Stimulated activated CD4-positive, alpha-beta T cell treated with anti-CD3 and anti-CD28 coated beads, Interleukin-2, amount 100 ng/mL, for 48 hours (primary cell): Measurements from ENCODE around the gene PLXNA4.

ENCODE experiments used
- DNase-seq, 2 donors: peaks; one replicate each; pipeline ENCODE4 v3.0.0-alpha.2; 2020

PLXNA4 gene

GRCh38 chr7:132221356-132221755 is 354.9 kb downstream of the PLXNA4 start:
- no peak for DNase-seq

GRCh38 chr7:132220060-132220459 is 356.2 kb downstream of the PLXNA4 start:
- DNase-seq, result no peak

- no peak for DNase-seq
Observed at GRCh38 chr7:132218876-132219275, 357.4 kb downstream of the PLXNA4 start.

GRCh38 chr7:132216847-132217525 is 359.3 kb downstream of the PLXNA4 start:
- DNase-seq, result no peak

- DNase-seq, result no peak
Observed at GRCh38 chr7:132214452-132214851, 361.8 kb downstream of the PLXNA4 start.

GRCh38 chr7:132213583-132213982 is 362.7 kb downstream of the PLXNA4 start:
- DNase-seq, result no peak

GRCh38 chr7:132211971-132212370 is 364.3 kb downstream of the PLXNA4 start:
- DNase-seq, result no peak

- DNase-seq, result no peak
Observed at GRCh38 chr7:132210821-132211220, 365.4 kb downstream of the PLXNA4 start.

GRCh38 chr7:132207782-132208181 is 368.5 kb downstream of the PLXNA4 start:
- DNase-seq, result no peak

GRCh38 chr7:132207211-132207610 is 369.1 kb downstream of the PLXNA4 start:
- DNase-seq, result no peak

- DNase-seq, result no peak
Observed at GRCh38 chr7:132206594-132206993, 369.7 kb downstream of the PLXNA4 start.

- DNase-seq, result no peak
Observed at GRCh38 chr7:132205509-132205908, 370.8 kb downstream of the PLXNA4 start.

- no peak for DNase-seq
Observed at GRCh38 chr7:132203021-132203420, 373.2 kb downstream of the PLXNA4 start.

- DNase-seq, result no peak
Observed at GRCh38 chr7:132202541-132202940, 373.7 kb downstream of the PLXNA4 start.

- DNase-seq, result no peak
Observed at GRCh38 chr7:132200141-132200540, 376.1 kb downstream of the PLXNA4 start.

GRCh38 chr7:132199626-132200025 is 376.6 kb downstream of the PLXNA4 start:
- no peak for DNase-seq

- DNase-seq, result no peak
Observed at GRCh38 chr7:132197772-132198171, 378.5 kb downstream of the PLXNA4 start.

- no peak for DNase-seq
Observed at GRCh38 chr7:132193898-132194297, 382.4 kb downstream of the PLXNA4 start.

GRCh38 chr7:132192809-132193208 is 383.5 kb downstream of the PLXNA4 start:
- DNase-seq, result no peak

- no peak for DNase-seq
Observed at GRCh38 chr7:132191418-132191817, 384.9 kb downstream of the PLXNA4 start.

GRCh38 chr7:132190683-132191082 is 385.6 kb downstream of the PLXNA4 start:
- no peak for DNase-seq

GRCh38 chr7:132189881-132190280 is 386.4 kb downstream of the PLXNA4 start:
- DNase-seq, result no peak

GRCh38 chr7:132187869-132188789 is 388.1 kb downstream of the PLXNA4 start:
- no peak for DNase-seq

GRCh38 chr7:132187391-132187790 is 388.9 kb downstream of the PLXNA4 start:
- no peak for DNase-seq
